Dendritic cell treated with granulocyte-macrophage colony-stimulating factor and Interleukin-4, amounts not matched to agents 40 ng/mL and 50 ng/mL, for 4 days (primary cell): ENCODE measurements around the gene NKX1-2.

Source experiments
- H3K27ac Mint-ChIP-seq: one replicate; pipeline ENCODE4 v1.8.0; 2022; ENCODE audit warnings: mild to moderate bottlenecking, mixed read lengths
- H3K27me3 Mint-ChIP-seq: one replicate; pipeline ENCODE4 v1.8.0; 2022; ENCODE audit warnings: mild to moderate bottlenecking, mixed read lengths
- H3K36me3 Mint-ChIP-seq: one replicate; pipeline ENCODE4 v1.8.0; 2022; ENCODE audit warnings: low read depth, mixed read lengths
- H3K4me1 Mint-ChIP-seq: one replicate; pipeline ENCODE4 v1.8.0; 2022; ENCODE audit warnings: low read depth, mixed read lengths
- H3K4me3 Mint-ChIP-seq: one replicate; pipeline ENCODE4 v1.8.0; 2022; ENCODE audit warnings: mild to moderate bottlenecking, moderate library complexity, mixed read lengths
- H3K9me3 Mint-ChIP-seq: one replicate; pipeline ENCODE4 v1.8.0; 2022; ENCODE audit warnings: mixed read lengths
- intact Hi-C: fragments of 100-400 bp; cut with micrococcal nuclease; formaldehyde crosslinking; loops from one replicate; pipeline ENCODE4 v1.15.0; 2022

The NKX1-2 gene

GRCh38 chr10:124423813-124424212, 26.0 kb downstream of the NKX1-2 start:
- no peak overlapping the region for H3K4me3 Mint-ChIP-seq
- H3K4me1 Mint-ChIP-seq, result peaks cover 4% of the 10 kb centered on the region
- no peak overlapping the region for H3K27ac Mint-ChIP-seq
- no peaks in the 10 kb centered on the region for H3K36me3 Mint-ChIP-seq
- peaks cover 67% of the 10 kb centered on the region for H3K27me3 Mint-ChIP-seq
- H3K9me3 Mint-ChIP-seq, result no peaks in the 10 kb centered on the region
- intact Hi-C loops, result no loop called here

GRCh38 chr10:124422742-124423141, 27.1 kb downstream of the NKX1-2 start:
- H3K4me1 Mint-ChIP-seq, result peaks cover 4% of the 10 kb centered on the region
- no peaks in the 10 kb centered on the region for H3K9me3 Mint-ChIP-seq
- no peak overlapping the region for H3K27ac Mint-ChIP-seq
- no peaks in the 10 kb centered on the region for H3K36me3 Mint-ChIP-seq
- H3K27me3 Mint-ChIP-seq, result peaks cover 62% of the 10 kb centered on the region
- H3K4me3 Mint-ChIP-seq, result no peak overlapping the region
- intact Hi-C loops, result no loop called here

GRCh38 chr10:124420254-124420653, 29.6 kb downstream of the NKX1-2 start:
- no peaks in the 10 kb centered on the region for H3K9me3 Mint-ChIP-seq
- H3K27ac Mint-ChIP-seq, result no peak overlapping the region
- no peaks in the 10 kb centered on the region for H3K36me3 Mint-ChIP-seq
- H3K27me3 Mint-ChIP-seq, result peaks cover 48% of the 10 kb centered on the region
- H3K4me3 Mint-ChIP-seq, result no peak overlapping the region
- H3K4me1 Mint-ChIP-seq, result peaks cover 4% of the 10 kb centered on the region
- intact Hi-C loops, result no loop called here

GRCh38 chr10:124419635-124420034, 30.2 kb downstream of the NKX1-2 start:
- no peaks in the 10 kb centered on the region for H3K9me3 Mint-ChIP-seq
- H3K4me1 Mint-ChIP-seq, result peaks cover 4% of the 10 kb centered on the region
- no peak overlapping the region for H3K27ac Mint-ChIP-seq
- intact Hi-C loops, result loop anchor here (5.0 kb wide), 1 partner anchor 43 kb away; the partner anchor contains the start of gene LHPP
- H3K27me3 Mint-ChIP-seq, result peaks cover 48% of the 10 kb centered on the region
- H3K36me3 Mint-ChIP-seq, result no peaks in the 10 kb centered on the region
- H3K4me3 Mint-ChIP-seq, result peak overlapping the region; percentile 77

GRCh38 chr10:124418726-124419501, 30.9 kb downstream of the NKX1-2 start, which contains the start of gene OAT:
TSS of gene OAT (minus strand) at chr10:124418923. CDS start at chr10:124412171, 6,752 bp downstream.
- Mint-ChIP-seq H3K27ac (peak within 1 kb of the TSS; percentile 57), H3K4me1 (peaks cover 11% of the 10 kb centered on the region), H3K36me3 (no peaks in the 10 kb centered on the region), H3K27me3 (peaks cover 43% of the 10 kb centered on the region), H3K4me3 (peak within 1 kb of the TSS; percentile 77), H3K9me3 (no peaks in the 10 kb centered on the region)
- intact Hi-C loops, result loop anchor here (5.0 kb wide), 1 partner anchor 43 kb away; the partner anchor contains the start of gene LHPP

- Mint-ChIP-seq H3K27ac (peak overlapping the region; percentile 57), H3K27me3 (peaks cover 37% of the 10 kb centered on the region), H3K4me1 (peaks cover 11% of the 10 kb centered on the region), H3K9me3 (no peaks in the 10 kb centered on the region), H3K36me3 (no peaks in the 10 kb centered on the region), H3K4me3 (peak overlapping the region; percentile 77)
- intact Hi-C loops, result loop anchor here (5.0 kb wide), 1 partner anchor 44 kb away; the partner anchor contains the start of gene LHPP
Observed at GRCh38 chr10:124417895-124418725, 31.7 kb downstream of the NKX1-2 start.

GRCh38 chr10:124416733-124417132, 33.1 kb downstream of the NKX1-2 start:
- H3K27ac Mint-ChIP-seq, result no peak overlapping the region
- no peak overlapping the region for H3K4me3 Mint-ChIP-seq
- H3K27me3 Mint-ChIP-seq, result peaks cover 24% of the 10 kb centered on the region
- no peaks in the 10 kb centered on the region for H3K9me3 Mint-ChIP-seq
- no peaks in the 10 kb centered on the region for H3K36me3 Mint-ChIP-seq
- peaks cover 11% of the 10 kb centered on the region for H3K4me1 Mint-ChIP-seq
- intact Hi-C loops, result loop anchor here (5.0 kb wide), 1 partner anchor 46 kb away; the partner anchor contains the start of gene LHPP

- Mint-ChIP-seq H3K27me3 (peaks cover 11% of the 10 kb centered on the region), H3K36me3 (peaks cover 6% of the 10 kb centered on the region), H3K9me3 (no peaks in the 10 kb centered on the region), H3K4me1 (peaks cover 17% of the 10 kb centered on the region), H3K27ac (no peak overlapping the region), H3K4me3 (no peak overlapping the region)
- intact Hi-C loops, result loop anchor here (5.0 kb wide), 1 partner anchor 47 kb away; the partner anchor contains the start of gene LHPP
Observed at GRCh38 chr10:124415210-124415609, 34.6 kb downstream of the NKX1-2 start.

GRCh38 chr10:124414076-124414475, 35.8 kb downstream of the NKX1-2 start:
- intact Hi-C loops, result no loop called here
- peaks cover 6% of the 10 kb centered on the region for H3K36me3 Mint-ChIP-seq
- peaks cover 16% of the 10 kb centered on the region for H3K4me1 Mint-ChIP-seq
- H3K4me3 Mint-ChIP-seq, result no peak overlapping the region
- peaks cover under 1% of the 10 kb centered on the region for H3K27me3 Mint-ChIP-seq
- no peak overlapping the region for H3K27ac Mint-ChIP-seq
- H3K9me3 Mint-ChIP-seq, result no peaks in the 10 kb centered on the region

- Mint-ChIP-seq H3K4me1 (peaks cover 17% of the 10 kb centered on the region), H3K27ac (no peak overlapping the region), H3K27me3 (no peaks in the 10 kb centered on the region), H3K36me3 (peaks cover 24% of the 10 kb centered on the region), H3K9me3 (no peaks in the 10 kb centered on the region), H3K4me3 (no peak overlapping the region)
- intact Hi-C loops, result no loop called here
Observed at GRCh38 chr10:124409696-124410095, 40.1 kb downstream of the NKX1-2 start.

- H3K4me1 Mint-ChIP-seq, result peaks cover 16% of the 10 kb centered on the region
- H3K9me3 Mint-ChIP-seq, result no peaks in the 10 kb centered on the region
- H3K27me3 Mint-ChIP-seq, result no peaks in the 10 kb centered on the region
- no peak overlapping the region for H3K27ac Mint-ChIP-seq
- H3K36me3 Mint-ChIP-seq, result peaks cover 38% of the 10 kb centered on the region
- no peak overlapping the region for H3K4me3 Mint-ChIP-seq
- intact Hi-C loops, result no loop called here
Observed at GRCh38 chr10:124408357-124408756, 41.5 kb downstream of the NKX1-2 start.

GRCh38 chr10:124407456-124407855, 42.4 kb downstream of the NKX1-2 start:
- H3K27me3 Mint-ChIP-seq, result no peaks in the 10 kb centered on the region
- intact Hi-C loops, result no loop called here
- H3K27ac Mint-ChIP-seq, result no peak overlapping the region
- H3K36me3 Mint-ChIP-seq, result peaks cover 44% of the 10 kb centered on the region
- H3K4me1 Mint-ChIP-seq, result peaks cover 20% of the 10 kb centered on the region
- H3K4me3 Mint-ChIP-seq, result no peak overlapping the region
- H3K9me3 Mint-ChIP-seq, result no peaks in the 10 kb centered on the region

- H3K27ac Mint-ChIP-seq, result no peak overlapping the region
- H3K4me1 Mint-ChIP-seq, result peaks cover 9% of the 10 kb centered on the region
- intact Hi-C loops, result no loop called here
- no peaks in the 10 kb centered on the region for H3K9me3 Mint-ChIP-seq
- H3K36me3 Mint-ChIP-seq, result peaks cover 68% of the 10 kb centered on the region
- H3K27me3 Mint-ChIP-seq, result no peaks in the 10 kb centered on the region
- H3K4me3 Mint-ChIP-seq, result no peak overlapping the region
Observed at GRCh38 chr10:124403548-124403947, 46.3 kb downstream of the NKX1-2 start.

- Mint-ChIP-seq H3K4me3 (no peak overlapping the region), H3K4me1 (peaks cover 9% of the 10 kb centered on the region), H3K36me3 (peaks cover 68% of the 10 kb centered on the region), H3K9me3 (no peaks in the 10 kb centered on the region), H3K27ac (no peak overlapping the region), H3K27me3 (no peaks in the 10 kb centered on the region)
- intact Hi-C loops, result no loop called here
Observed at GRCh38 chr10:124402273-124402672, 47.6 kb downstream of the NKX1-2 start.
